ENCODE results near the gene NBAS.
A peak's percentile ranks its signal among the peaks of the same experiment; 100 is the strongest.

The NBAS gene

GRCh38 chr2:15546297-15547098, 14.6 kb downstream of the NBAS start:
- Histone ChIP-seq H3K4me1 (ENCODE audit: control insufficient read depth, insufficient read depth, low read depth, low read length) (no peaks in the 10 kb centered on the region), H3K27ac (ENCODE audit: low read length, poor library complexity, severe bottlenecking) (no peak overlapping the region), H3K18ac (ENCODE audit: low read depth in 1 of 2, low read length in 2 of 2) (no peak overlapping the region), H3K36me3 (ENCODE audit: control insufficient read depth in 1 of 2, insufficient read depth in 2 of 2, low read depth in 1 of 2, low read length in 2 of 2) (peaks cover 9 to 20% of the 10 kb centered on the region in 2 experiments), H3K9me3 (ENCODE audit: control insufficient read depth, low read length) (no peaks in the 10 kb centered on the region), H4K8ac (ENCODE audit: low read length) (no peak overlapping the region), H3K4me2 (ENCODE audit: low read length, poor library complexity, severe bottlenecking) (no peak overlapping the region), H2BK5ac (ENCODE audit: low read depth, low read length, poor library complexity, severe bottlenecking) (no peak overlapping the region), H2AK5ac (ENCODE audit: low read length, severe bottlenecking) (no peak overlapping the region), H3K9ac (ENCODE audit: low read length) (no peak overlapping the region), H3K4me3 (ENCODE audit: insufficient read depth in 1 of 2, low read depth in 1 of 2, low read length in 2 of 2) (no peak overlapping the region), H3K23ac (ENCODE audit: low read length in 2 of 2) (no peak overlapping the region), H2BK15ac (ENCODE audit: low read depth, poor library complexity, severe bottlenecking) (no peak overlapping the region), H3K14ac (ENCODE audit: low read length in 2 of 2) (no peak overlapping the region), H4K91ac (ENCODE audit: low read length) (no peak overlapping the region), H2BK12ac (ENCODE audit: low read length in 2 of 2) (no peak overlapping the region), H3K79me1 (replicated peaks; ENCODE audit: low read length, poor library complexity, severe bottlenecking) (peaks cover 16% of the 10 kb centered on the region), H3K27me3 (ENCODE audit: control insufficient read depth in 1 of 2, insufficient read depth in 1 of 2, low read length in 2 of 2) (no peaks in the 10 kb centered on the region), H3K4ac (ENCODE audit: low read depth in 1 of 2, low read length in 2 of 2) (no peak overlapping the region), H2BK120ac (ENCODE audit: low read depth, low read length) (no peak overlapping the region), H2AFZ (ENCODE audit: low read depth, low read length) (no peak overlapping the region)
- no peak for DNase-seq
- WGBS, result 86% methylated on average over 8 of the region's 11 CpGs

- Histone ChIP-seq H3K27ac (ENCODE audit: low read length, poor library complexity, severe bottlenecking) (no peak overlapping the region), H2BK15ac (ENCODE audit: low read depth, poor library complexity, severe bottlenecking) (no peak overlapping the region), H2BK120ac (ENCODE audit: low read depth, low read length) (no peak overlapping the region), H3K4me2 (ENCODE audit: low read length, poor library complexity, severe bottlenecking) (no peak overlapping the region), H3K18ac (ENCODE audit: low read depth in 1 of 2, low read length in 2 of 2) (no peak overlapping the region), H3K79me1 (replicated peaks; ENCODE audit: low read length, poor library complexity, severe bottlenecking) (peaks cover 19% of the 10 kb centered on the region), H3K9me3 (ENCODE audit: control insufficient read depth, low read length) (no peaks in the 10 kb centered on the region), H3K14ac (ENCODE audit: low read length in 2 of 2) (no peak overlapping the region), H2BK5ac (ENCODE audit: low read depth, low read length, poor library complexity, severe bottlenecking) (peak overlapping the region; percentile 57), H3K4me1 (ENCODE audit: control insufficient read depth, insufficient read depth, low read depth, low read length) (no peaks in the 10 kb centered on the region), H4K8ac (ENCODE audit: low read length) (no peak overlapping the region), H3K4ac (ENCODE audit: low read depth in 1 of 2, low read length in 2 of 2) (no peak overlapping the region), H3K36me3 (ENCODE audit: control insufficient read depth in 1 of 2, insufficient read depth in 2 of 2, low read depth in 1 of 2, low read length in 2 of 2) (peaks cover 3 to 24% of the 10 kb centered on the region in 2 experiments), H3K23ac (ENCODE audit: low read length in 2 of 2) (no peak overlapping the region), H3K27me3 (ENCODE audit: control insufficient read depth in 1 of 2, insufficient read depth in 1 of 2, low read length in 2 of 2) (no peaks in the 10 kb centered on the region), H4K91ac (ENCODE audit: low read length) (no peak overlapping the region), H2AK5ac (ENCODE audit: low read length, severe bottlenecking) (no peak overlapping the region), H2BK12ac (ENCODE audit: low read length in 2 of 2) (no peak overlapping the region), H2AFZ (ENCODE audit: low read depth, low read length) (no peak overlapping the region), H3K9ac (ENCODE audit: low read length) (no peak overlapping the region), H3K4me3 (ENCODE audit: insufficient read depth in 1 of 2, low read depth in 1 of 2, low read length in 2 of 2) (no peak overlapping the region)
- 100% methylated on average over 1 of the region's 2 CpGs for WGBS
- DNase-seq, result no peak
Observed at GRCh38 chr2:15544227-15544626, 16.9 kb downstream of the NBAS start.

- H2BK5ac ChIP-seq (ENCODE audit: low read depth, low read length, poor library complexity, severe bottlenecking), result no peak overlapping the region
- H3K23ac ChIP-seq (ENCODE audit: low read length in 2 of 2), result no peak overlapping the region
- H3K9me3 ChIP-seq (ENCODE audit: control insufficient read depth, low read length), result no peaks in the 10 kb centered on the region
- H2AFZ ChIP-seq (ENCODE audit: low read depth, low read length), result no peak overlapping the region
- no peaks in the 10 kb centered on the region for H3K4me1 ChIP-seq (ENCODE audit: control insufficient read depth, insufficient read depth, low read depth, low read length)
- no peak for DNase-seq
- H2BK15ac ChIP-seq (ENCODE audit: low read depth, poor library complexity, severe bottlenecking), result no peak overlapping the region
- no peak overlapping the region for H2AK5ac ChIP-seq (ENCODE audit: low read length, severe bottlenecking)
- H3K18ac ChIP-seq (ENCODE audit: low read depth in 1 of 2, low read length in 2 of 2), result no peak overlapping the region
- WGBS, result 100% methylated on average over 3 of the region's 6 CpGs
- no peak overlapping the region for H3K27ac ChIP-seq (ENCODE audit: low read length, poor library complexity, severe bottlenecking)
- no peak overlapping the region for H3K14ac ChIP-seq (ENCODE audit: low read length in 2 of 2)
- H4K91ac ChIP-seq (ENCODE audit: low read length), result no peak overlapping the region
- no peak overlapping the region for H4K8ac ChIP-seq (ENCODE audit: low read length)
- no peak overlapping the region for H2BK120ac ChIP-seq (ENCODE audit: low read depth, low read length)
- no peak overlapping the region for H3K4ac ChIP-seq (ENCODE audit: low read depth in 1 of 2, low read length in 2 of 2)
- H3K36me3 ChIP-seq (ENCODE audit: control insufficient read depth in 1 of 2, insufficient read depth in 2 of 2, low read depth in 1 of 2, low read length in 2 of 2), result peaks cover 2 to 24% of the 10 kb centered on the region in 2 experiments
- H3K79me1 ChIP-seq (replicated peaks; ENCODE audit: low read length, poor library complexity, severe bottlenecking), result peaks cover 19% of the 10 kb centered on the region
- H3K9ac ChIP-seq (ENCODE audit: low read length), result no peak overlapping the region
- no peak overlapping the region for H3K4me3 ChIP-seq (ENCODE audit: insufficient read depth in 1 of 2, low read depth in 1 of 2, low read length in 2 of 2)
- H3K27me3 ChIP-seq (ENCODE audit: control insufficient read depth in 1 of 2, insufficient read depth in 1 of 2, low read length in 2 of 2), result no peaks in the 10 kb centered on the region
- H2BK12ac ChIP-seq (ENCODE audit: low read length in 2 of 2), result no peak overlapping the region
- H3K4me2 ChIP-seq (ENCODE audit: low read length, poor library complexity, severe bottlenecking), result no peak overlapping the region
Observed at GRCh38 chr2:15543541-15543940, 17.6 kb downstream of the NBAS start.

GRCh38 chr2:15543053-15543452, 18.1 kb downstream of the NBAS start:
- no peak overlapping the region for H3K27ac ChIP-seq (ENCODE audit: low read length, poor library complexity, severe bottlenecking)
- no peak overlapping the region for H3K4me3 ChIP-seq (ENCODE audit: insufficient read depth in 1 of 2, low read depth in 1 of 2, low read length in 2 of 2)
- H2BK12ac ChIP-seq (ENCODE audit: low read length in 2 of 2), result no peak overlapping the region
- H3K4ac ChIP-seq (ENCODE audit: low read depth in 1 of 2, low read length in 2 of 2), result no peak overlapping the region
- no peak overlapping the region for H3K9ac ChIP-seq (ENCODE audit: low read length)
- no peak overlapping the region for H4K91ac ChIP-seq (ENCODE audit: low read length)
- no peak overlapping the region for H2BK15ac ChIP-seq (ENCODE audit: low read depth, poor library complexity, severe bottlenecking)
- no peak overlapping the region for H3K14ac ChIP-seq (ENCODE audit: low read length in 2 of 2)
- no peak overlapping the region for H3K4me2 ChIP-seq (ENCODE audit: low read length, poor library complexity, severe bottlenecking)
- no peak overlapping the region for H2BK120ac ChIP-seq (ENCODE audit: low read depth, low read length)
- over 99% methylated on average over 3 of the region's 3 CpGs for WGBS
- H3K9me3 ChIP-seq (ENCODE audit: control insufficient read depth, low read length), result no peaks in the 10 kb centered on the region
- no peak for DNase-seq
- peaks cover 0 to 21% of the 10 kb centered on the region in 2 experiments for H3K36me3 ChIP-seq (ENCODE audit: control insufficient read depth in 1 of 2, insufficient read depth in 2 of 2, low read depth in 1 of 2, low read length in 2 of 2)
- H3K18ac ChIP-seq (ENCODE audit: low read depth in 1 of 2, low read length in 2 of 2), result no peak overlapping the region
- no peak overlapping the region for H2BK5ac ChIP-seq (ENCODE audit: low read depth, low read length, poor library complexity, severe bottlenecking)
- H2AFZ ChIP-seq (ENCODE audit: low read depth, low read length), result no peak overlapping the region
- H3K23ac ChIP-seq (ENCODE audit: low read length in 2 of 2), result no peak overlapping the region
- H2AK5ac ChIP-seq (ENCODE audit: low read length, severe bottlenecking), result no peak overlapping the region
- peaks cover 19% of the 10 kb centered on the region for H3K79me1 ChIP-seq (replicated peaks; ENCODE audit: low read length, poor library complexity, severe bottlenecking)
- no peaks in the 10 kb centered on the region for H3K4me1 ChIP-seq (ENCODE audit: control insufficient read depth, insufficient read depth, low read depth, low read length)
- H4K8ac ChIP-seq (ENCODE audit: low read length), result no peak overlapping the region
- H3K27me3 ChIP-seq (ENCODE audit: control insufficient read depth in 1 of 2, insufficient read depth in 1 of 2, low read length in 2 of 2), result no peaks in the 10 kb centered on the region
